ENCODE results near the gene BAZ1A.

The BAZ1A gene, protein sequence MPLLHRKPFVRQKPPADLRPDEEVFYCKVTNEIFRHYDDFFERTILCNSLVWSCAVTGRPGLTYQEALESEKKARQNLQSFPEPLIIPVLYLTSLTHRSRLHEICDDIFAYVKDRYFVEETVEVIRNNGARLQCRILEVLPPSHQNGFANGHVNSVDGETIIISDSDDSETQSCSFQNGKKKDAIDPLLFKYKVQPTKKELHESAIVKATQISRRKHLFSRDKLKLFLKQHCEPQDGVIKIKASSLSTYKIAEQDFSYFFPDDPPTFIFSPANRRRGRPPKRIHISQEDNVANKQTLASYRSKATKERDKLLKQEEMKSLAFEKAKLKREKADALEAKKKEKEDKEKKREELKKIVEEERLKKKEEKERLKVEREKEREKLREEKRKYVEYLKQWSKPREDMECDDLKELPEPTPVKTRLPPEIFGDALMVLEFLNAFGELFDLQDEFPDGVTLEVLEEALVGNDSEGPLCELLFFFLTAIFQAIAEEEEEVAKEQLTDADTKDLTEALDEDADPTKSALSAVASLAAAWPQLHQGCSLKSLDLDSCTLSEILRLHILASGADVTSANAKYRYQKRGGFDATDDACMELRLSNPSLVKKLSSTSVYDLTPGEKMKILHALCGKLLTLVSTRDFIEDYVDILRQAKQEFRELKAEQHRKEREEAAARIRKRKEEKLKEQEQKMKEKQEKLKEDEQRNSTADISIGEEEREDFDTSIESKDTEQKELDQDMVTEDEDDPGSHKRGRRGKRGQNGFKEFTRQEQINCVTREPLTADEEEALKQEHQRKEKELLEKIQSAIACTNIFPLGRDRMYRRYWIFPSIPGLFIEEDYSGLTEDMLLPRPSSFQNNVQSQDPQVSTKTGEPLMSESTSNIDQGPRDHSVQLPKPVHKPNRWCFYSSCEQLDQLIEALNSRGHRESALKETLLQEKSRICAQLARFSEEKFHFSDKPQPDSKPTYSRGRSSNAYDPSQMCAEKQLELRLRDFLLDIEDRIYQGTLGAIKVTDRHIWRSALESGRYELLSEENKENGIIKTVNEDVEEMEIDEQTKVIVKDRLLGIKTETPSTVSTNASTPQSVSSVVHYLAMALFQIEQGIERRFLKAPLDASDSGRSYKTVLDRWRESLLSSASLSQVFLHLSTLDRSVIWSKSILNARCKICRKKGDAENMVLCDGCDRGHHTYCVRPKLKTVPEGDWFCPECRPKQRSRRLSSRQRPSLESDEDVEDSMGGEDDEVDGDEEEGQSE (N-terminal part only)

GRCh38 chr14:34875031-34875922, at the start of gene BAZ1A:
BAZ1A (minus strand) TSS chr14:34875360; CDS start chr14:34874604, 756 bp downstream.
- DNase-seq = peak; percentile 98

GRCh38 chr14:34920339-34920738, 45.2 kb upstream of the BAZ1A start:
- no peak for DNase-seq

- DNase-seq = no peak
Measured at GRCh38 chr14:34913619-34914018, 38.5 kb upstream of the BAZ1A start.

GRCh38 chr14:34912966-34913365, 37.8 kb upstream of the BAZ1A start:
- DNase-seq = no peak

- no peak for DNase-seq
Measured at GRCh38 chr14:34912182-34912581, 37.0 kb upstream of the BAZ1A start.

DNA sequence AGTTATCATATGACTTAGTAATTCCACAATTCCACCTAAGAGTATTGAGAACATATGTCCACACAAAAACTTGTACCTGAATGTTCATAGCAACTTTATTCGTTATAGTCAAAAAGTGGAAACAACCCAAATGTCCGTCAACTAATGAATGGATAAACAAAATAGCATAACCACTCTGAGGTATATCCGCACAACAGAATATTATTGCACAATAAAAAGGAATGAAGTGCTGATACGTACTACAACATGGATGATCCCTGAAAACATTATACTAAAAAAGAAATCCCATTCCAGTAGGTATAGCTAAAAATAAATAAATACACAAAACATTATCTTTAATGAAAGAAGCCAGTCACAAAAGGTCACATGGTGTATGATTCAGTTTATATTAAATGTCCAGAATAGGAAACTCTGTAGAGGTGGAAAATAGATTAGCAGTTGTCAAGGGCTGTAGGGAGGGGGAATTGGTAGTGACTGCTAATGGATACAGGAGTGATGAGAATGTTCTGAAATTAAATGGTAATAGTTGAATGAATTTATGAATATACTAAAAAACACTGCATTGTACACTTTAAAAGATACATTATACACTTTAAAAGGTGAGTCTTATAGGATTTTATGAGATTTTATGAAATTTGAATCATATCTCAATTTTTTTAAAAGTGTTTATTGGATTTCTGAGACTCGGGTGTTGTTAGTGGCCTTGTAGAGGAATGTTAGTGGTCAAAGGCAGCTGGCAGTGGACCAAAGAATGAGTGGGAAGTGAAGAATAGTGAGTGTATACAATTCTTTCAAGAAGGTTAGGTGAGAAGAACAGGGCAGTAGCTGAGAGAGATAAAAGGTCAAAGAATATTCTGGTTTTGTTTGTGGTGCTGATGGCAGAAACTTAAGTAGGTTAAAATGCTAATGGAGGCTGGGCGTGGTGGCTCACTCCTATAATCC, 36.3 kb upstream of the BAZ1A start:
- DNase-seq = no peak

DNA sequence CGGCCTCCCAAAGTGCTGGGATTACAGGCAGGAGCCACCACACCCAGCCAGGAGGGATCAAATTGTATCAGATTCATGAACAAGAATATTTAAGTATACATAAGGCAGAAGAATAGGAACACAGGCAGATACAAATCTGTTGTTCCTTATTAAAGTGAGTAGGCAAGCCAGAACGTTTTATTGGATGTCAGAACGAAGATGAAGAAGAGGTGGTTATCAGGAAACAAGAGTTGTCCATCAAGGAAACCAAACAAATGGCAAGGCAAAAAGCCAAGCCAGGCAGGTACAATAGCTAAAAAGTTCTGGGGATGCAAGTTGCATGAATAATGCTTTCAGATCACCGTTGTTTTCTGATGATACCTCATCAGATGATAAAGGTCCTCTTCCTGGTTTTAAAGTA, 31.1 kb upstream of the BAZ1A start:
- DNase-seq = no peak

DNA sequence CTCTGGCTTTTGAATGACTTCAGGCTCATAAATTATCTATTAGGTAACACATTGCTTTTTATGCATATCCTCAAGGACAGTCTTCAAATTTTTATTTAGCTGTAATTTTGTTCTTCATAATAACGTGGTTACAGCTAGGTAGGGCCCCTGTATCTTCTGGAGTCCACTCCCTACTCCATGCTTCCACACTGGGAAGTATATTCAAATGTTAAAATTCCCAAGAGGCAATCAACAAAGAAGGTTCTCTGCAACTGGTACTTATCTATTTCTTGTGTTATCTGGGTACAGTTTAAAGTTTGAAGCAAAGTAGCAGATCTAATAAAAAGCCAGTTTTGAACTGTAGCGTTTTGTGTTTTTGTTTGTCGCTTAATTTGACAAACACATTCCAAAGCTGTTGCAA, 20.1 kb upstream of the BAZ1A start:
- DNase-seq = no peak

DNA sequence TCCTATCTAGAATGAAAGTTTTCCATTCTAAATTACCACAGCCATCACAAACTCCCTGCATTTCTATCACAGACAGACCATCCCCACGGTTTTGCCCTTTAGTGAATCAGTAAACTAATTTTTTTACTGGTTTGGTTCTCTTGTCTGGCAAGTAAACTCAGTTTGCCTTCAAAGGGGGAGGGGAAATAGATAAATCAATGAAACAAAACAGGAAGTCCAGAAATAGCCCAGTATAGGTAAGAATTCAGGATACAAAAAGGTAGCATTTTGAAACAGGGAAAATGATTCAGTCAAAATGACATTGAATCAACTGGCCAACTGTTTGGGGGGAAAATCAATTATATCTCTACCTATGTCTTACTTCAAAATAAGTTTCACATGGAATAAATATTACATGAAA, 15.8 kb upstream of the BAZ1A start:
- no peak for DNase-seq

GRCh38 chr14:34888186-34888585, 13.0 kb upstream of the BAZ1A start:
- no peak for DNase-seq

DNA sequence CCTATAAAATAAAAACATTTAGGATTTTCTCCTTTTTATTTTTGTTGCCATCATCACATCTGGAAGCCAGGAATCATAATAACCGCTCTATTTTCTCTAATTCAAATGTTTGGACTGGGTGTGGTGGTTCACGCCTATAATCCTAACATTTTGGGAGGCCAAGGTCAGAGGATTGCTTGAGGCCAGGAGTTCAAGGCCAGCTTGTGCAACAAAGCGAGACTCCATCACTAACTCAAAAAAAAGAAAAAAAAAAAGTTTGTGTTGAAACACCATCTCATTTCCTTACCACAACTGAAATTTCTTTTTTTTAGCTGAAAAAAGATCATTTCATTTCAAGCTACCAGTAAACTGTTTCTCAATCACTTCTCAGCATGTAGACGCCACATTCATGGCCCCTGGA, 8.8 kb upstream of the BAZ1A start:
- no peak for DNase-seq

DNA sequence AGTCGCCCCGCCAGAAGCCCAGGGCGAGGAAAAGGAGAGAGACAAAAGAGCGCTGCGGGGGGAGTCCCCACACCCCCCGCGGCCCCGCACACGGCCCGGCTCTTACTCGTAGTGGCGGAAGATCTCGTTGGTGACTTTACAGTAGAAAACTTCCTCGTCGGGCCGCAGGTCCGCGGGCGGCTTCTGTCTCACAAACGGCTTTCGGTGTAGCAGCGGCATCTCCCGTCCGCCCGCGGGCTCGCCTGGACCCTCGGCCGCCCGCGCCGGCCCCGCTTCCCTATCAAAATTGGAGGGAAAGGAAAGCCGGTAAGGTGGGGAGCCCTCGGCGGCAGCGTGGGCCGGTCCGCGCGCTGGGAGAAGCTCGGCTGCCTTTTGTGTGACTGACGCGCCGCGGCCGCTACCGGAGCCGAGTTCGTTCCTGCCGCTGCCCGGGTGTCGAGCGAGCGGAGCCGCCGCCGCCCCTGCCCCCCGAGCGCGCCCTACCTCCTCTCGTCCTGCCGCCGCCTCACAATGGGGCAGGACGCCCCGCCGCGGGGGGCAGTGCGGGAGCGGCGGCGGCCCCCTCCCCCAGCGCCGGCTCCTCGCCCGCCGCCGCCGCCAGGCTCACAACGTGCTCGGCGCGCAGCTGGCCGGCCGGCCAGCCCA, 652 bp downstream of the BAZ1A start:
- DNase-seq = peak; percentile 95

GRCh38 chr14:34873589-34874385, 1.4 kb downstream of the BAZ1A start:
- peak; percentile 98 for DNase-seq

GRCh38 chr14:34872822-34873588, 2.2 kb downstream of the BAZ1A start:
- DNase-seq = peak; percentile 61

- DNase-seq = no peak
Measured at GRCh38 chr14:34867199-34867598, 8.0 kb downstream of the BAZ1A start.

- DNase-seq = no peak
Measured at GRCh38 chr14:34865889-34866574, 9.1 kb downstream of the BAZ1A start.

DNA sequence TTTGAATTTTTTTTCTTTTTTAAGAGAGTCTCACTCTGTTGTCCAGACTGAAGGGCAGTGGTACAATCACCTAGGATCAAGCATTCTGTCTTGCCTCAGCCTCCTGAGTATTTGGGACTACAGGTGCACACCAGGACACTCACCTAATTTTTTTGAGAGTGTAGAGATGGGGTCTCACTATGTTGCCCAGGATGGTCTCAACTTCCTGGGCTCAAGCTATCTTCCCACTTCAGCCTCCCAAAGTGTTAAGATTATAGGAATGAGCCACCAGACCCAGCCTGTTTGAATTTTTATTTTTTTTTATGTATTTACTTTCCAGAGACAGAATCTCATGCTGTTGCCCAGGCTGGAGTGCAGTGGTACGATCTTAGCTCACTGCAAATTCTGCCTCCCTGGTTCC, 11.3 kb downstream of the BAZ1A start:
- no peak for DNase-seq

GRCh38 chr14:34858765-34859164, 16.4 kb downstream of the BAZ1A start:
- DNase-seq = no peak
